GM21825 (cell line): ENCODE data around the gene MCM3AP.
"Not testable (repeated sequence)": the region's sequence is repeated elsewhere in the genome, so short reads cannot be mapped to it uniquely, and the experiment has no call there.

Source experiments
- ATAC-seq: cut with Tn5 transposase; IDR thresholded peaks from one replicate; pipeline ENCODE4 v1.9.1; 2021; ENCODE audit warnings: mild to moderate bottlenecking, moderate library complexity; ENCODE audit not compliant: unreplicated experiment

The MCM3AP gene

GRCh38 chr21:46207006-46207919 lies 78.1 kb downstream of the MCM3AP start:
- ATAC-seq, result no peak

DNA sequence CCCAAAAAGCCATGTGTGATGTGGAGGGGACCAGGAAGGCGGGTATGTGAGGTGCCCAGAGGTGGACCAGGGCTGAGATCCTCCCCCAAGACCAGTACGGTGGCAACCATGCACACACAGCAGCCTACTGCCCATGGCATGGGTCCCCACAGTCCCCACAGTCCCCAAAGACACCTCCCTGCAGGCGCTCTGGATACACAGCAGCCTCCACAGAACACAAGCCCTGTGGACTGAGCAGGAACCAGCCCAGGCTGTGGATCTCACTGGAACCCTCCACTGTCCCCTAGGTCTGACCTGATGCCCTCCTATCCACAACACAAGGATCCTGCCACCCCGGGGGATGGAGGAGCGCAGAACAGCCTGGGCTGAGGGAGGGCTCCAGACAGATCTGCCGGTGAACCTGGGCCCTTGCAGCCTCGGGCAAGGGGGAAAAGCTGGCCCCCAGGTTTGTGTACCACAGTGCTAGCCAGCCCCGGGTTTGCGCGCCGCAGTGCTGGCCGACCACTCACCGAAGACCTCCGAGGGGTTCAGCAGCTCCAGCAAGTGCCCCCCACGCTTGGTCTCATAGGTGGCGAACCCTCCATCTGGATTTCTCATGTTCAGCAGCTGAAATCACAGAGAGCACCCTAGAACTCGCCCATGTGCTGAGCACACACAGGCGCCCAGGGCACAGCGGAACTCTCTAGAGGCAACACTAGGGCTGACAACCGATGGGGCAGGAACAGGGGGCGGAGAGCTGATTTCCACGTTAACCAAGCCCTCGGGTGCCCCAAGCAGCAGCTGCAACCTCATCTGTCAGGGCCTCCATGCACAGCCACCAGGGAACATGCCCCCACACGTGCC lies 79.0 kb downstream of the MCM3AP start:
- no peak for ATAC-seq

GRCh38 chr21:46205766-46206162 lies 79.6 kb downstream of the MCM3AP start:
- no peak for ATAC-seq

- ATAC-seq, result no peak
These were observed 80.2 kb downstream of the MCM3AP start for GRCh38 chr21:46205166-46205565.

GRCh38 chr21:46203203-46203600 lies 82.2 kb downstream of the MCM3AP start:
- ATAC-seq, result no peak

- ATAC-seq, result no peak
These were observed 82.7 kb downstream of the MCM3AP start for GRCh38 chr21:46202592-46203202.

DNA sequence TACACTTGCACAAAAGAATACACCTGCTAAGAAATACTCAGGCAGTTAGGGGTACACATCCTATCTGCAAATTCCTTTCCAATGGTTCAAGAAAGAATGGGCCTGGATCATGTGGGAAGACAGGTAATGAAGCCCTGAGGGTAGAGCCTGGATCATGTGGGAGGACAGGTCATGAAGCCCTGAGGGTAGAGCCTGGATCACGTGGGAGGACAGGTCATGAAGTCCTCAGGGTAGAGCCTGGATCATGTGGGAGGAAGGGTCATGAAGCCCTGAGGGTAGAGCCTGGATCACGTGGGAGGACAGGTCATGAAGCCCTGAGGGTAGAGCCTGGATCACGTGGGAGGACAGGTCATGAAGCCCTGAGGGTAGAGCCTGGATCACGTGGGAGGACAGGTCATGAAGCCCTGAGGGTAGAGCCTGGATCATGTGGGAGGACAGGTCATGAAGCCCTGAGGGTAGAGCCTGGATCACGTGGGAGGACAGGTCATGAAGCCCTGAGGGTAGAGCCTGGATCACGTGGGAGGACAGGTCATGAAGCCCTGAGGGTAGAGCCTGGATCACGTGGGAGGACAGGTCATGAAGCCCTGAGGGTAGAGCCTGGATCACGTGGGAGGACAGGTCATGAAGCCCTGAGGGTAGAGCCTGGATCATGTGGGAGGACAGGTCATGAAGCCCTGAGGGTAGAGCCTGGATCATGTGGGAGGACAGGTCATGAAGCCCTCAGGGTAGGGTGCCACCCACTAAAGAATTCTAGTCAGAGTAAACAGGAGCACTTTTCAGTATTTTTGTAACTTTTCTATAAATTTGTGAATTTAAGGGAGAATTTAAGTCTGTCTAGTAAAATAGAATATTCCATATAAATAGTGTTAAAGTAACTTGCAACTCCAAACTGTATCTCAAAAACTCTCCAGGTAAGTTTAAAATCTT lies 84.3 kb downstream of the MCM3AP start:
- not testable (repeated sequence) for ATAC-seq

- ATAC-seq, result no peak
These were observed 85.7 kb downstream of the MCM3AP start for GRCh38 chr21:46199436-46200373.

DNA sequence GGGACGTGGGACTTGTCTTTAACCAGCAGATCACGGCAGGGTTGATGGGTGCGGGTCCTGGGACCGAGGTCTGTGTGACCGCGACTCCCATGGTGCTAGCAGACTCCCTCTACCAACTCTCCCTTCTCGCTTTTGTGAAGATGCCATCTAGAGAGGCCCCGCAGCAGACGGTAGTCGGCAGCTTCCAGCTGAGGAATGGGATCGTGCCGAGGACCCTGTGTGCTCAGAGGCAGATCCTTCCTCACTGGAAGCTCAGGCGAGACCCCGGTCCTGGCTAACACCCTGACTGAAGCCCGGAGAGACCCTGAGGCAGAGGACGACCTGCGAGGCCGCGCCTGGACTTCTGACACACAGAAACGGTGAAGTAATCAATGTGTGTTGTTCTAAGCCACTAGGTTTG lies 88.7 kb downstream of the MCM3AP start:
- ATAC-seq, result no peak

DNA sequence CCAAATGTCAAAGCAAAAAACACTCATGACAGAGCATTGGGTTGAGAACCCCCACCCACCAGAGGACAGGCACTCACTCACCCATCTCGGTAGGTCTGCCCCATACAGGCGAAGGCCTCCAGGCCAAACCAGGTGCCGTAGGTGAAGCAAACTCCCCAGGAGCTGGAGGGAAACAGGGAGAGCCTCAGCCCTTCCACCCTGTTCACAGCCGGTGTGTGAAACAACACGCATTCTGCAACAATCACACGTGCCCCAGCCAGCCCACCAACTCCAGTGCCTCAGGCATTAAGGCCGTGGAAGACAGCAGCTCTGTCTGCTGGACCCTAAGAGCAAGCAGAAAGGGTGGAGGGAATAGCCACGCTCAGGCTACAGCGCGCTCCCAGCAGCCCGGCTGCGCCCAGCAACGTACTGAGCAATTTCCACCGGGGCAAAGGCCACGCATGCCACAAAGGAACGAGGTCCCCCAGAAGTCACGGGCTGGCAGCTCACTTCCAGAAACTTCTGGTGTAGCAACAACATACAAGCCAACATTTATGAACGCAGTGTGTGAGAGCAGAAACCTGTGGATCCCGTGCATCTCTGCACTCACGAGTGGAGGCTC lies 89.7 kb downstream of the MCM3AP start:
- no peak for ATAC-seq

DNA sequence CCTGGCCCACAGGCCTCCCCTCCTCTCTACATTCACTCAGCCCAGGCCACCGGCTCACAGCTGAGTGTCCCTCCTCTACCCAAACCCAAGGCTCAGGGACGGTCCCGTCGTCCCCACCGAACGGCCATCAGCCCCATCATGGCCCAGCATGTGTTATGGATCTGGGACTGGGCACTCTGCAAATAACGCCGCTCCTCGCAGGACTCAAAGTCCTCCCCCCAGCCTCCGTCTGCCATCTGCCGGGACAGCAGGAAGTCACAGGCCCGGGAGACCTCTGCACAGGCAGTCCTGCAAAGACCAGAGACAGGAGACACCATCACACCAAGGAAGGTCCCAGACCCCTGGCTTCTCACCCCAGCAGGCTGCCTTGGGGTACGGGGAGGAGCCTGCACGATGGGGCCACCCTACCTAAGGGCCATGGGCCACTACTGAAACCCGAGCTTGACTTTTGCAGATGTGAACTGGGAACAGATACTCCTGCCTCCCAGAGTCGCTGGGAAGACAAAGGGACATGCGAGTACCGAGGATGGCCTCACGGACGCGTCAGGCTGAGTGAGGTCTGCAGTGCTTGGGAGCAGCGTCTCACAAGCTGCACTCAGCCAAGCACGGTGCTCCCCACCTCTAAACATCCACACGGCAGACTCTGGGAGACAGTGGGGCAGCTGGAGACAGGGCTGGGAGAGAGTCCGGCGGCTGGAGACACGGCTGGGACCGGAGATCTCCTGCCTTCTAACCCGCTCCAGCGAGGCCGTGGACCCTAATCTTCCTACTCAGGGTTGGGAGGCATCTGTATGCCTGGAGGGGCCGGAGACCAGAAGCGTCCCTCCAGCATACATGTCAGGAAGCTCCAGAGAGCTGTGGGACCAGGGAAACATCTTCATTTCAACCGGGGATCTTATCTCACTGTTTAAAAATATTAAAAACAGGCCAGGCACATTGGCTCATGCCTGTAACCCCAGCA lies 90.8 kb downstream of the MCM3AP start:
- no peak for ATAC-seq

DNA sequence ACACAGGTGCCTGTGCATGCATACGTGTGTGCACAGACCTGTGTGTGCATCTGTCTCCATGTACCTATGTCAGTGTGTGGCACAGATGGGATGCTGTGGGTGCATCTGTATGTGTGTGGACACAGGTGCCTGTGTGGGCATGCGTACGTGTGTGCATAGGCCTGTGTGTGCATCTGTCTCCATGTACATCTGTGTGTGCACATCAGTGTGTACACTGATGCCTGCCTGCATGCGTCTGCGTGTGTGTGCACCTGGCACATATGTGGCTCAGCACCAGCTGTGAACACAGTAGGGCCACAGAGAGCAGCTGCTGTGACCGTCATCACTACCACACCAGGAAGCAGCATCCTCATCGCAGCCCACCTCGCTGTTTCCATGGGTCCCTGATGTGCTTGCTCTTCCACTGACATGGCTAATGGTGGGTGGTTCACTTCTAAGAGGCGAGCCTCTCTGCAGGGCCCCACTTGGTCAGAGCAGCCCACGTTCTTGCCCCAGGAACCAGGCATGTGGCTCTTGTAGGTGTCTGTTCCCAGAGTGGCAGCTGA lies 91.5 kb downstream of the MCM3AP start:
- ATAC-seq, result no peak

DNA sequence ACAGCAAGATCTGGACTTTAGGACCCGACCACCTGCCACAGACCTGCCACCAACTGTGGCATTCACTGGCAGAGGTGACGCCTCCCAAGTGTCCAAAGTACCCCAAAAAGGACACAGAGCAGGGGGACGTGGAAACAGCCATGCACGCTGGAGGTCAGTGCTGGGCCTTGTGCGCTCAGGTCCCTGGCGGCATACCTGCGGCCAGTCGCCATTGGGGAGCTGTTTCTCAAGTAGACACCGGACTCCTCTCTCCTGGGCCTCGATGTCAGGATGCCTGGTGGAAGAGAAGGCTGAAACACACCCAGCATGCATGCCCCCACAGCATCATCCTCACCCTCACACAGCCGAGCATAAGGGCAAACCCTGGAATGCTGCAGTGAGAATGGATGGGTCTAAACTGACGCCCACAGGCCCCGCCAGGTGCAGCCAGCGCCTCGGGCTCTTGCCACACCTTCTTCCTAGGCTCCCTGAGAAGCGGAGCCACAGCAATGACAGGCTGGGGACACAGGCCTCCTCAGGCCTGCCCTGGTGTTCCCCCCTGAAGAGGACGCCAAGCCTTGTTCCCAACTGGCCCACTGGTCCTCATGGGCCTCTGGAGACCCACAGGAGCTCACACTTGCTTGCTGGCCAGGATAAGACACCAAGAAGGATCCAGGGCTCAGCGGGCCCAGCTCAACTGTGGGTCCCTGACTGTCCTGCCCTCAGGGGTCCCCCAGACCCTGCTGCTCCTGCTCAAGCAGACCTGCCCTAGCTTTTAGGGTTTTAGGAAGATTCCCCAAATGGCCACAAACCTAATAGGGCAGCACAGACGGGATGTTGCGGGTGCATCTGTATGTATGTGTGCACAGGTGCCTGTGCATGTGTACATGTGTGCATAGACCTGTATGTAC lies 93.5 kb downstream of the MCM3AP start:
- ATAC-seq, result no peak

DNA sequence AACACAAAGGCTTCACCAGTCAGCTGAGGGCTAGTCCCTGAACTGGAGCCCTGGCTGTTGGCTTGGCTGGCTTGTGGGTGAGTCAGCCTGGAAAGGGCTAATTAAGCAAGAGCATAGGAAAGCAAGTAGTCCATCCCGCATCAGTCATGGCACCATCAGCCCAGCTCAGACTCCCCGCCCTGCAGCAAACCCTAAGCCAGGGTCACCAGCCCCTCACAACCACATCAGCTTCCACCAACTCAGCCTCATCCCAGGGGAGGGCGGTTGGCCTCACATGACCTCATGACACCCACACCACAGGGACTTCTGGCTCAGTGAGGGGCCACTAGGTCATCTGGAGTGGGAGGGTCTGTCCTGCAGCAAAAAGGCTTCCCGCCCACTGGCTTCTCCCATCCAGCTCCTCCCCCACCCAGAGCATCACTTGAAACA lies 94.1 kb downstream of the MCM3AP start:
- no peak for ATAC-seq

DNA sequence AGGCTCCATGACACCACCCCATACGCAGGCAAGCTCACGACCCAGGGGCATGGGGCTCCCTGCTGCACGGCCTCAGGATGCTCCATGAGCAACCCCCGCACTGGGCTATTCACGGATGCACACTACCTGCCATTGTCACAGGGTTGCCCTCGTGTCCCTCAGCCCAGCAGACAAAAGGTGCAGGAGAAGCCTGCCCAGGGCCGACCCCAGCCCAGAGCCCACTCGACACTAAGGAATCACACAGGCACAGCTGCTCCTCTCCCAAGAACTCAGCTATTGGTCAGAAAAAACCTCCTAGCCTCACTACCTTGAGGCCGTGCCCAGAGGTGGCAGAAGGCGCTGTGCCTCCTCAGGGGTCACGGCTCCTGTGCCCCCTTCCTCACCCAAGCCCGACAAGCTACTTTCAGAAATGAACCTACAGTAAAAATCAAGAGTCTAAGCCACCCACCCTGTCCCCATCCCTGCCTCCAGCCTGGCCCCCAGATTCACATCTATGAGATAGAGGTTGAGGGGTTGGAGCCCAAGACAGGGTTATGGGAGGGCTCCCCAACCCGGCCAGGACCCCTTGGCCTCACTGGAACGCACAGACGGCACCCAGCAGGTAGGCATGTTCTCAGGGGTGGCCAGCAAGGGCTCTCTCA lies 94.8 kb downstream of the MCM3AP start:
- ATAC-seq, result no peak

GRCh38 chr21:46189959-46190490 lies 95.4 kb downstream of the MCM3AP start:
- ATAC-seq, result no peak
